ENCODE data around the gene OTUD3.

DNA sequence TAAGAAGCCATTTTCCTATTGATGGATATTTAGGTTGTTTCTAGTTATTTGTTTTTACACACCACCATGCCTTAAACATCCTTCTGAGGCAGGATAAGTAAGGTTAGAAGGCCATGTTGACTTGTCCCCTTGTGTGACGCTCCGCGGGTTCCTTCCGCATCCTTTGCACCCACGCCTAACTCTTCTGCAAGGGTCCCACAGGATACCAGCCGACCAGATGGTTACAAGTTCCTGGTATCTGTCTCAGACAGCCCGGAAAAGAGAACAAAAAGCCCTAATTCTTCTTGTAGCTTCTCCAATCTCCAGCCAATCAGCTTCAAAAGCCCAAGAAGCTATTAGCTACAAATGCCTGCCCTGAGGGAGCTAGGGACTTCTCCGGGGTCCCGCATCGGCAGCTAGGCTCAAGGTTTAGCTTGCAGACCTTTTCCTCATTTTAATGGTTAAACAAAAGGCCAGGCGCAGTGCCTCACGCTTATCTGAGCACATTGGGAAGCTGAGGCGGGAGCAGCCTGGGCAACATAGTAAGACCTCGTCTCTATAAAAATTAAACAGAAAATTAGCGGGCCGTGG, 4.9 kb upstream of the OTUD3 start:
- TF ChIP-seq, protein P1, sequence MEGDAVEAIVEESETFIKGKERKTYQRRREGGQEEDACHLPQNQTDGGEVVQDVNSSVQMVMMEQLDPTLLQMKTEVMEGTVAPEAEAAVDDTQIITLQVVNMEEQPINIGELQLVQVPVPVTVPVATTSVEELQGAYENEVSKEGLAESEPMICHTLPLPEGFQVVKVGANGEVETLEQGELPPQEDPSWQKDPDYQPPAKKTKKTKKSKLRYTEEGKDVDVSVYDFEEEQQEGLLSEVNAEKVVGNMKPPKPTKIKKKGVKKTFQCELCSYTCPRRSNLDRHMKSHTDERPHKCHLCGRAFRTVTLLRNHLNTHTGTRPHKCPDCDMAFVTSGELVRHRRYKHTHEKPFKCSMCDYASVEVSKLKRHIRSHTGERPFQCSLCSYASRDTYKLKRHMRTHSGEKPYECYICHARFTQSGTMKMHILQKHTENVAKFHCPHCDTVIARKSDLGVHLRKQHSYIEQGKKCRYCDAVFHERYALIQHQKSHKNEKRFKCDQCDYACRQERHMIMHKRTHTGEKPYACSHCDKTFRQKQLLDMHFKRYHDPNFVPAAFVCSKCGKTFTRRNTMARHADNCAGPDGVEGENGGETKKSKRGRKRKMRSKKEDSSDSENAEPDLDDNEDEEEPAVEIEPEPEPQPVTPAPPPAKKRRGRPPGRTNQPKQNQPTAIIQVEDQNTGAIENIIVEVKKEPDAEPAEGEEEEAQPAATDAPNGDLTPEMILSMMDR (IDR thresholded peaks at IDR 0.05; ENCODE audit: poor library complexity): no peak
- no peak for TF ChIP-seq EZH2 (IDR thresholded peaks at IDR 0.05; ENCODE audit: borderline replicate concordance)
- TF ChIP-seq EZH2phosphoT487 (IDR thresholded peaks at IDR 0.05; ENCODE audit: low read depth, severe bottlenecking, unreplicated experiment): no peak

Measured in hepatocyte (in vitro differentiated cells).